Activated naive CD8-positive, alpha-beta T cell treated with anti-CD3 and anti-CD28 coated beads, Interleukin-2, amount 10 ng/mL, durations not matched to agents 7 days and 5 days (primary cell): Measurements from ENCODE around the gene FOXG1. TPM values are rescaled to one million over a fixed set of nuclear protein-coding genes. Genes with fewer than 3 reads are reported as not detected.

Experiments used
- ATAC-seq: fragments of 150-1000 bp; cut with Tn5 transposase; one replicate; pipeline ENCODE4 v1.10.0; 2021; ENCODE audit warnings: low read depth, moderate library complexity
- POLR2A ChIA-PET: fragments of 350-600 bp; sonication (Branson Sonifier 250); formaldehyde crosslinking; loops from one replicate; lab custom pipeline; 2021; ENCODE audit warnings: antibody characterized with exemption; lab: Charles Lee
- DNase-seq: peaks from one replicate; pipeline ENCODE4 v3.0.0; 2021
- H3K27ac Mint-ChIP-seq: one replicate; pipeline ENCODE4 v1.8.0; 2022; ENCODE audit warnings: mild to moderate bottlenecking, mixed read lengths
- H3K27me3 Mint-ChIP-seq: one replicate; pipeline ENCODE4 v1.8.0; 2022; ENCODE audit warnings: mild to moderate bottlenecking, moderate library complexity, mixed read lengths
- H3K36me3 Mint-ChIP-seq: one replicate; pipeline ENCODE4 v1.8.0; 2021; ENCODE audit warnings: mild to moderate bottlenecking, mixed read lengths
- H3K4me1 Mint-ChIP-seq: one replicate; pipeline ENCODE4 v1.8.0; 2021; ENCODE audit warnings: mixed read lengths
- H3K4me3 Mint-ChIP-seq: one replicate; pipeline ENCODE4 v1.8.0; 2022; ENCODE audit warnings: mild to moderate bottlenecking, moderate library complexity, mixed read lengths
- H3K9me3 Mint-ChIP-seq: one replicate; pipeline ENCODE4 v1.8.0; 2021; ENCODE audit warnings: mixed read lengths
- total RNA-seq, 2 experiments: library from RNA; stranded (reverse); gene quantifications; one replicate each; pipeline ENCODE4 v1.2.3, GENCODE V29; 2021

The FOXG1 gene
- not detected for total RNA-seq

DNA sequence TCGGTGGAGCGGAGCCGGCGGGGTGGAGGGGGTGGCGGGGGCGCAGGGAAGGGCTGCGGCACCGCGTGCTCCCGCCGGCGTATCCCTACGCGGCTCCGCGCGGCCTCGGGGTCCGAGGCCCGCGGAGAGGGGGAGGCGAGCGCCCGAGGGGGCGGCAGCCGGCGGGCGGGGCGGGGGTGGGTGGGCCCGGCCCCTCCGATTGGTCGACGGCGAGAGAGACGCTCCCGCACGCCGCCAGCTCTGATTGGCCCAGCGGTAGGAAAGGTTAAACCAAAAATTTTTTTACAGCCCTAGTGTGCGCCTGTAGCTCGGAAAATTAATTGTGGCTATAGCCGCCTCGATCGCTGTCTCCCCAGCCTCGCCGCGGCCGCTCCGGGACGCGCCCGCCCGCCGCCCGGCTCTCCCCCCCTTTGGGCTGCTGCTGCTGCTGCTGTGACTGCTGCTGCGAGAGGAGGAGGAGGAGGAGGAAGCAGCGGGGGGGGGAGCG lies at the start of gene FOXG1:
FOXG1 (plus strand) TSS at position 319 of the 487 bp plus-strand sequence. CDS start 493 bp downstream, outside the sequence.
- H3K27ac Mint-ChIP-seq, result peak within 1 kb of the TSS; percentile 78
- peaks cover 2% of the 10 kb centered on the region for H3K36me3 Mint-ChIP-seq
- peaks cover 2% of the 10 kb centered on the region for H3K9me3 Mint-ChIP-seq
- H3K27me3 Mint-ChIP-seq, result peaks cover 49% of the 10 kb centered on the region
- POLR2A ChIA-PET, result no interaction called here
- ATAC-seq, result no peak
- no peak for DNase-seq
- peaks cover 8% of the 10 kb centered on the region for H3K4me1 Mint-ChIP-seq
- peak within 1 kb of the TSS; percentile 33 for H3K4me3 Mint-ChIP-seq

DNA sequence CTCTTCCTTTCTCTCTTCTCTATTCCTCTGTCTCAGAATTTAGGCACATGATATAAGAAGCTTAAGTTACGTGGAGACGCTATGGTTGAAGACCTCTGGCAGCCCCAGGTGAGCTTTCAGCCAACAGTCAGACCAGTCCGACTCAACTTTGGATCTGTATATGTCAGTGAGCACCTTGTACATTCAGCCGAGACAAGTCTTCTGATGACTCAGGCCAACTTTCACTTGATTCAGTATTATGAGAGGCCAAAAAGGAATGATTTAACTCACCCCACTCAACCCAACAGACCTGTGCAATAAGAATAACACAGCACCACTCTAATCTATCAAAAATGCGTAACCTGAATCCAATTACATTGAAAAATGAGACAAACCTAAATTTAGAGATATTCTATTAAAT lies 47.5 kb upstream of the FOXG1 start:
- H3K4me1 Mint-ChIP-seq, result no peaks in the 10 kb centered on the region
- no peaks in the 10 kb centered on the region for H3K36me3 Mint-ChIP-seq
- DNase-seq, result no peak
- no peaks in the 10 kb centered on the region for H3K27me3 Mint-ChIP-seq
- ATAC-seq, result no peak
- POLR2A ChIA-PET, result no interaction called here
- H3K9me3 Mint-ChIP-seq, result peaks cover 3% of the 10 kb centered on the region
- H3K4me3 Mint-ChIP-seq, result no peak overlapping the region
- H3K27ac Mint-ChIP-seq, result no peak overlapping the region

DNA sequence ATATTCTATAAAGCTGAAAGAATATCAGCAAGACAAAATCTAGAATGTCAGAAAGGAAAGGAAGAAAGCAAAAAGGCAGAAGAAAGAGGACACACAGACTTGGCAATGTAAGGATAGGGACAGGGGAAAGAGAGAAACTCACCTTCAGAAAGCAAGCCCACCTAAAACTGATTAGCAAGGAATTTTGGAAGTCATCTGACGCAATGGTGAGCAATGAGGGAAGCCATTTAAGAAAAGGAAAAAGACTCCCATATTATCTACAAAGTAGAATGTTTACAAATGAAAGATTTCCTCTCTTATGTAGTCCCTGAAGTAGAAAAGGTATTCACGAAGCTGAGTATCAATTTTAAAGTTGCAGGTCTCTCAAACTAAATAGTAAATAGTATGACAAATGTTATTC lies 35.2 kb upstream of the FOXG1 start:
- Mint-ChIP-seq H3K4me1 (no peaks in the 10 kb centered on the region), H3K27ac (no peak overlapping the region), H3K9me3 (peaks cover 2% of the 10 kb centered on the region), H3K36me3 (no peaks in the 10 kb centered on the region), H3K27me3 (no peaks in the 10 kb centered on the region), H3K4me3 (no peak overlapping the region)
- ATAC-seq (no peak), DNase-seq (no peak)
- POLR2A ChIA-PET, result no interaction called here

DNA sequence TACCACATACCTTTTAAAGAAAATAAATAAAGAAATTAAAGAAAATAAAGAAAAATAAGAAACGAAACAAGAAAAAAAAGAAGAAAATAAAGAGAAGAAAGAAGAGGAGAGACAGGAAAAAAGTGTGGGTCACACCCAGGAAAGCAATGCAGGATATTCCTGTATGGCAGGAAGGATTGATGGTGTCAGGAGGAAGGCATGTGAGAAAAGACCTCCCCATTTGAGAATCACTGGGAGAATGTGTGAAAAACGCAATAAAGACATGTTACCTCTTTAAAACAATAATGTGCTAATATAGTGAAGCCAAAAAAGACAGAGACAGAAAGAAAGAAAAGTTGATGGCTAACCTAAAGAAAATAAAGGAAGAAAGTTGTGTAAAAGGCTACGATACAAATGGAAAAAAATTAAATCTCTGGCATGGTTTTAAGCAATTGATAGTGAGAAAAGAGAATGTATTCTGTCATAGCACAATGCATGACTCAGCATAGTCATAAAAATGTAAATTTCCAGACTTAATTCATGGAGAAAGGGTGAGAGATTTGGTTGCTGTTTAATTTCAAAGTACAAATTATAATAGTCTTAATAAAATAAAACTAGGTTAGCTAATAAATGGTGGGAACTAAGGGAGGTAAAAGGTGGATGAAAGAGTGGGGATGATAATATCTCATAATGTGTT lies 24.3 kb upstream of the FOXG1 start:
- H3K27ac Mint-ChIP-seq, result no peak overlapping the region
- no peak overlapping the region for H3K4me3 Mint-ChIP-seq
- H3K36me3 Mint-ChIP-seq, result no peaks in the 10 kb centered on the region
- no peak for ATAC-seq
- no peak for DNase-seq
- H3K9me3 Mint-ChIP-seq, result no peaks in the 10 kb centered on the region
- H3K27me3 Mint-ChIP-seq, result no peaks in the 10 kb centered on the region
- POLR2A ChIA-PET, result no interaction called here
- H3K4me1 Mint-ChIP-seq, result no peaks in the 10 kb centered on the region

DNA sequence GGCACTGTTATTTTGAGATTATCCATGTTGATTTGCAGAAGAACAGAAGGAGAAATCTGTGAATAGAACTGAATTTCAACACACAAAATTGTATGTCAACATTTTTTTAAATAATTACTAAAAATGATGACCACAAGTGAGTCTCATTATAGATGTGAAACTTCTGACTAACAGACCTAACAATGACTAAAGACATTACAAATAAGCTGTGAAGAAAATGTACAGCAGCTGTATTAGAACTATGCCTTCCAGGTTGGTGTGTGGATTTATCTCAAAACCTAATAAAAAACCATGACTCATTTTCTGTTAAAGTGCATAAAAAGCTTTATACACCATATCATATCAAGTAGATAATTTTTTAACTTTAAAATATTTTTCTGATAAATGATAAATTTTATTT lies 22.5 kb upstream of the FOXG1 start:
- POLR2A ChIA-PET, result no interaction called here
- no peaks in the 10 kb centered on the region for H3K36me3 Mint-ChIP-seq
- DNase-seq, result no peak
- no peak overlapping the region for H3K4me3 Mint-ChIP-seq
- ATAC-seq, result no peak
- no peaks in the 10 kb centered on the region for H3K4me1 Mint-ChIP-seq
- H3K27me3 Mint-ChIP-seq, result no peaks in the 10 kb centered on the region
- H3K9me3 Mint-ChIP-seq, result no peaks in the 10 kb centered on the region
- H3K27ac Mint-ChIP-seq, result no peak overlapping the region

DNA sequence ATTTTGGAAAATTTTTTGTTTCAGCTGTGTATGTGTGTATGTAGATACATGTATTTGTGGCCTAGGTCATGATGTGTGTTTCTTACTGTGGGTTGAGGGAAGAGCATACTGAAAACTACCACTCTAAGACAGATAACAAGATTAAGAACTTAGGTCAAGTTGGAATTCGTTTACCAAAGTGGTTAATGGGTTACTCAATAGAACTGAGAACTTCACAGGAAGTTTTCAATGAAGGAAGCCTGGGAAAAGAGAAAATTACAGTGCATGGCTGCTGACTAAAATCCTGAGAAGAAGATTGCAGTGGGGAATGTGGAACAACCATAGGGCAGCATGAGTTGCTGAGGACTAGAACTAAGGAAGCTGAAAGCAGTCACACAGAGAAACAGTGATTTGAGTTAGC lies 21.4 kb upstream of the FOXG1 start:
- POLR2A ChIA-PET, result no interaction called here
- Mint-ChIP-seq H3K9me3 (no peaks in the 10 kb centered on the region), H3K4me3 (no peak overlapping the region), H3K4me1 (no peaks in the 10 kb centered on the region), H3K27me3 (no peaks in the 10 kb centered on the region), H3K27ac (no peak overlapping the region), H3K36me3 (no peaks in the 10 kb centered on the region)
- no peak for ATAC-seq
- no peak for DNase-seq

DNA sequence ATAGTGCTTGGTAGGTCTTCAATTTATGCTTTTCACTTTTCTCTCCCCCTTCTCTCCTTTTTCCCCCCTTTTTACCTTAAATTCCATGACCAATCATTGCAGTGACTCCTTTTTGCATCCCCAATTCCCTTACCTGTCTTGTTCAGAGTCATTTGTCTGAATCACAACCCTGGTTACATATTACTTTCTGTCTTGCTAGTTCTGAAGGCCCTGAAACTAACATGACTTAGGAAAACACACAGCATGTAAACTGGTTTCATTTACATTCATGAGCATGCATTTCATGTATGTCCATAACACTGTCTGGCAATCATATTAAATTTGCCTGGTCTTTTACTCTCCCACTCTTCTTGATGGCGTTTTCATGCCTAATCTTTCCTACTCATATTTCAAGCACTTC lies 20.3 kb upstream of the FOXG1 start:
- Mint-ChIP-seq H3K36me3 (no peaks in the 10 kb centered on the region), H3K27ac (no peak overlapping the region), H3K4me1 (no peaks in the 10 kb centered on the region), H3K27me3 (no peaks in the 10 kb centered on the region), H3K9me3 (no peaks in the 10 kb centered on the region), H3K4me3 (no peak overlapping the region)
- ATAC-seq (no peak), DNase-seq (no peak)
- POLR2A ChIA-PET, result no interaction called here

DNA sequence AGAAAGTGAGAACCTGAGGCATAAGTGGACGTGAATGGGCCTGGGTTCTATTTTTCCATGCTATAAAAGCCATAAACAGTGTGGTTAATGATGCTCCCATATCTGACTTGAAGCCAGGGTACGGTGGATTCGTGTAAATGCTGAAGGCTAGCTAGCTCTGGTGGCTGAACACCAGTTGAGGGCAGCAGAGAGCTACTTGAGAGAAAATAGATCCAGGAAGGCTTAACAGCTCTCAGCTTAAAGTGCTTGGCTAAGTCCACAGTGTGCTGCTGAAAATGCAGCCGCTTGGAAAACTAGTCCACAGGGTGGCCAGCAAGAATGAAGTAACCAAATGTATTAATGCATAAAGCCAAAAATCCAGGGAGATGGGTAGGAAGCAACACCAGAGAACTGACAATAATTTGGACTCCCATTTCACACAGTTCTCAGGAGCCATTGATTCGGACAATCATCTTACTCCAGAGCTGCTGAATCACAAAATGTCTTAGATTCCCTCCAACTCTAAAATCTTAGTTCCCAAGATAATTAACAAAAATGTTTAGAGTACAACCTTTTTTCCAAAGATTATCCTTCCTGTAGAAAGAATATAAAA lies 15.0 kb upstream of the FOXG1 start:
- H3K9me3 Mint-ChIP-seq, result no peaks in the 10 kb centered on the region
- no peaks in the 10 kb centered on the region for H3K36me3 Mint-ChIP-seq
- POLR2A ChIA-PET, result no interaction called here
- ATAC-seq (no peak), DNase-seq (no peak)
- H3K27me3 Mint-ChIP-seq, result peaks cover 21% of the 10 kb centered on the region
- no peaks in the 10 kb centered on the region for H3K4me1 Mint-ChIP-seq
- H3K27ac Mint-ChIP-seq, result no peak overlapping the region
- no peak overlapping the region for H3K4me3 Mint-ChIP-seq

DNA sequence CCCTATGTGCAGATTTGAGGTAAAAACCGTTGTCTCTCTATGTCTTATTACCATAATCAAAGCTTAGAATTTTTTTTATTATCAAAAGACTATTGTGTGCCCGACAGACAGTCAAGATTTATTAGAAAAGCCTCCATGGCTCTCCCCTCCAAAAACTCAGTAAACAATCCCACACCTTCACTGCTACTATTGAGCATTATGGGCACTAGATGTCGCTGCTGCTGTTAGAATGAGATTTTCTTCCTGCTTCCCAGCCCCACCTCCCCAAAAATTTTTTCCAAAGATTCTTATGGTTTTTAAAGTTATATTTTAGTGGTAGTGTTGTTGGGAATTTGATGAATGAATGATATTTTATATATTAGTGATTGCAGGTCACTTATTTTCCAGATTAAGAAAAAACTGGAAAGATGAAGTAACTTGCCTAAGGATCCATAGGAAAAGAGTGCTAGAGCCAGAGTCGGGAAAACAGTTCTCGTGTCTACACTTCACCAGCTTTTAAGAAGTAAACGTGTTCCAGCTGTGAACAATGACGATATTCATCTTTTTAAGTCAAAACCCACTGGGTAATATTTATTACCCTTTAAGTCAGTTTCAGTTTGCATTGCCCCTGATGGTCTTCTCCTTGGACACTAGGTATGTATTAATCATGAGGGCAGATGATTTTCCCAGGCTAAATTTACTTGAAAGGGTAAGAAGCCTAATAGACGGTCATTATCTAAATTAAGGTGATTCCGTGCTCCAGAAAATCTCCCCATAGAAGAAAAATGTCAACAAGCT lies 12.2 kb upstream of the FOXG1 start:
- POLR2A ChIA-PET, result no interaction called here
- peaks cover 42% of the 10 kb centered on the region for H3K27me3 Mint-ChIP-seq
- no peaks in the 10 kb centered on the region for H3K9me3 Mint-ChIP-seq
- no peak for DNase-seq
- no peaks in the 10 kb centered on the region for H3K4me1 Mint-ChIP-seq
- H3K4me3 Mint-ChIP-seq, result no peak overlapping the region
- ATAC-seq, result no peak
- H3K27ac Mint-ChIP-seq, result no peak overlapping the region
- H3K36me3 Mint-ChIP-seq, result no peaks in the 10 kb centered on the region

DNA sequence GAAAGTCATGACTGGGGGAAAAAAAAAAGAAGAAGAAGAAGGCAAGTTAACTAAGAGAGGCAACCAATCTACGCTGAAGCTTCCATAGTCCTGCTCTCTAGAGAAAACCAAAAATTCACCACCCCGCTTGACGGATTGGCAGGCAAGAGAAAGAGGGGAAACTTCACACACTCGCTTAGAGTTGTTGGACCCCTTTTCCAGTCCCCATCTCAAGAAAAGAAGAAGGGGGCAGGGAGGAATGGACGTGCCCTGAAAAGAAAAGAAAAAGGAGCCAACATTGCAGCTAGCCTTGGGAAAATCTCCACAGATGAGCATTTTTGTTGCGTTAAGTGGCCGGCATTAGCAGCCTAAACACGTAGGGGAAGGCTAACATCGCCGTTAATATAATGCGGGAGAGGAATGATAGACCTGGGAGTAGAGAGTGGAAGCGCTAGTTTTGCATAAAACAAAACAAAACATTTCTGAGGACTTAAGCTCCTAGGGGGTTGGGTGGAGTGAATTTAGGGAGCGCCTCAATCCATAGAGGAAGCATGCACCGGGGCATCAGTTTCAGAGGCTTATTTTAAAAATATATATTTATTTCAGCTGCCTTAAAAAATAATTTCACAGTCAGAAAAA lies 11.3 kb upstream of the FOXG1 start:
- no peaks in the 10 kb centered on the region for H3K9me3 Mint-ChIP-seq
- H3K36me3 Mint-ChIP-seq, result no peaks in the 10 kb centered on the region
- no peaks in the 10 kb centered on the region for H3K4me1 Mint-ChIP-seq
- no peak overlapping the region for H3K4me3 Mint-ChIP-seq
- DNase-seq (no peak), ATAC-seq (no peak)
- POLR2A ChIA-PET, result no interaction called here
- H3K27ac Mint-ChIP-seq, result no peak overlapping the region
- H3K27me3 Mint-ChIP-seq, result peaks cover 51% of the 10 kb centered on the region

DNA sequence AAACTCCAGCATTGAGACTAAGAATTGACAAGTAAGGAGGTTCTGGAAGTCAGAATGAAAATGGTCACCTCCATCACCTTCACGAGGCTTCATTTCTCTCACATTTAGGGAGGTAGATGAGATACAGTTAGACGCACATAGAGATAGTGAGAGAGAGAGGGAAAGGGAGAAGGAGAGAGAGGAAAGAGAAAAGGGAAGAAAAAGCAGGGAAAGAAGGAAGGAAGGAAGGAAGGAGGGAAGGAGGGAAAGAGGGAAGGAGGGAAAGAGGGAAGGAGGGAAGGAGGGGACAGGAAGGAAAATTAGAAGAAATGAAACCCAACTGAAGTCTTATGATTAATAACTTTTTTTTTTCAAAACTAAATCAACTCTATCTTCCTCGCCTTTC lies 10.7 kb upstream of the FOXG1 start:
- DNase-seq (no peak), ATAC-seq (no peak)
- Mint-ChIP-seq H3K27me3 (peaks cover 54% of the 10 kb centered on the region), H3K9me3 (no peaks in the 10 kb centered on the region), H3K36me3 (no peaks in the 10 kb centered on the region), H3K4me1 (no peaks in the 10 kb centered on the region), H3K4me3 (no peak overlapping the region), H3K27ac (no peak overlapping the region)
- POLR2A ChIA-PET, result no interaction called here

DNA sequence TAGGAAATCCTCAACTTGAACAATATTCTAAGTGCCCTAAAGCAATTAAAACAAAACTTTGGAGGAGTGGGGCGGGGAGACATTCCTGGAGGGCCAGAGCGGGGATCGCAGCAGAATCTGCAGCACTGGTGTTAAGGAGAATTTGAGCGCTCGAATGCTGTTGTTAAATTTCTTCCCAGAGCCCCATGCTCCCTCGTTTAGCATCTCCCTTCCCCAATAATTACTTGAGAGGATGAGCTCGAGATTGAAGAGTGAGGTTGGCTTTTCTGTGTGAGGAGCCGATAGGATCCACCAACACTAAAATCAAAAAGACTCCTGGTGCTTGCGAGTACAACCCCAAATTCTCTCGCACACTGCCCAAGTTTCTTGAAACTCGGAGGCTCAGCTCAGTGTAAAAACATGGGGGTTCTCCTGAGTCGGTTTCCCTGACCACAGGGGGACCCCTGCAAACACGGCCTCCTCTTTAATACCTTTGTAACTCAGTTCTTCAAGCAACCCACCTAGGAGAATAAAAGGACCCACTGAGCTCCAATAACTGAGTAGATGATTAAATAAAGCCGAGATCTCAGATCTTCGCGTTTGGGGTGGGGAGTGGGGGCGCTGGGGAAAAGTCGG lies 10.2 kb upstream of the FOXG1 start:
- Mint-ChIP-seq H3K9me3 (no peaks in the 10 kb centered on the region), H3K4me3 (no peak overlapping the region), H3K36me3 (no peaks in the 10 kb centered on the region), H3K27ac (no peak overlapping the region), H3K27me3 (peaks cover 59% of the 10 kb centered on the region), H3K4me1 (no peaks in the 10 kb centered on the region)
- DNase-seq, result no peak
- ATAC-seq, result no peak
- POLR2A ChIA-PET, result no interaction called here

DNA sequence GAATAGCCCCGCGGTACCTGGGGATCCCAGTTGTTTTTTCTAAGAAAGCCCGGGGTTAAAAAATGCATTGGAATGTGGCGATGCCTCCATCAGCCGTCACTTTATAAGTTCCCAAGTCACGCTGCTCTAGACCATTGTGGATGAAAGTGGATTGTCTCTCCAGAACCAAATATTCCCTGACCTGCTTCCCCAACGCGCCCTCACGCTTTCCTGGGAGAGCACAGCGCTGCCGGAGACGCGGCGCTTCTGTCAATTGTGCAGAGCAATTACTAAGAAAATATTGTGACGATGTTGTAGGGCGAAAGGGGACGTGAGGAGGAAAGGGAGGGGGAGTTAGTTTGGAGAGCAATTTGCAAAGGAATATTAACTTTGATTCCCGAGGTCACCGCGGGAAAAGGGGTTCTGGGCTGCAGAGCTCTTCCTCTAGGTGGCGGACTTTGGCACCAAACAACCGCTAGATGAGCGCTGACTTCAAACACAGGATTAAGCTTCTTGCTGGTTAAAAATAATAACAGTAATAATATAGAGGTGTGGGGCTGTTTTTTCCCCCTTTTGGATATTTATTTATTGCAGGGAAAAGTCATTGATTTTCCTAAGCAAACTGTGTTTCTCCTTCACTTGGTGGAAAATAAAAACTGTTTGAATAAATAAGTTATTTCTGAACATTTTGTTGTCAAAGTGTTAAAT lies 9.6 kb upstream of the FOXG1 start:
- Mint-ChIP-seq H3K9me3 (no peaks in the 10 kb centered on the region), H3K4me3 (no peak overlapping the region), H3K36me3 (no peaks in the 10 kb centered on the region), H3K27me3 (peaks cover 63% of the 10 kb centered on the region), H3K27ac (no peak overlapping the region), H3K4me1 (no peaks in the 10 kb centered on the region)
- ATAC-seq (no peak), DNase-seq (no peak)
- POLR2A ChIA-PET, result no interaction called here
